Stimulated activated CD8-positive, alpha-beta memory T cell treated with anti-CD3 and anti-CD28 coated beads, Interleukin-2, amount 100 ng/mL, for 48 hours (primary cell): ENCODE results near the gene RBP5.

ENCODE experiments used
- DNase-seq, 2 donors: peaks; one replicate each; pipeline ENCODE4 v3.0.0-alpha.2; 2020; ENCODE audit warnings: low read depth in 2 of 2

RBP5 gene

GRCh38 chr12:7128681-7129286, at the start of gene RBP5:
Gene RBP5, minus strand, starts transcription at chr12:7128889. Its CDS starts 114 bp downstream, at chr12:7128775.
- no peak for DNase-seq

- DNase-seq, result no peak
Observed at GRCh38 chr12:7178481-7178880, 49.8 kb upstream of the RBP5 start.

GRCh38 chr12:7176595-7176994, 47.9 kb upstream of the RBP5 start:
- DNase-seq, result no peak

GRCh38 chr12:7175493-7175892, 46.8 kb upstream of the RBP5 start:
- DNase-seq, result no peak

GRCh38 chr12:7171854-7172253, 43.2 kb upstream of the RBP5 start:
- DNase-seq, result no peak

- no peak for DNase-seq
Observed at GRCh38 chr12:7169951-7170350, 41.3 kb upstream of the RBP5 start.

- DNase-seq, result peak in 1 of 2 donors; percentile 5
Observed at GRCh38 chr12:7162691-7163114, 34.0 kb upstream of the RBP5 start.

GRCh38 chr12:7161811-7162210, 33.1 kb upstream of the RBP5 start:
- no peak for DNase-seq

GRCh38 chr12:7161327-7161726, 32.6 kb upstream of the RBP5 start:
- DNase-seq, result no peak

- DNase-seq, result no peak
Observed at GRCh38 chr12:7160183-7160582, 31.5 kb upstream of the RBP5 start.

- DNase-seq, result no peak
Observed at GRCh38 chr12:7158781-7159609, 30.3 kb upstream of the RBP5 start.

- DNase-seq, result no peak
Observed at GRCh38 chr12:7157391-7157790, 28.7 kb upstream of the RBP5 start.

- no peak for DNase-seq
Observed at GRCh38 chr12:7156259-7157197, 27.8 kb upstream of the RBP5 start.

GRCh38 chr12:7155471-7156034, 26.9 kb upstream of the RBP5 start:
- DNase-seq, result no peak

GRCh38 chr12:7154901-7155470, 26.3 kb upstream of the RBP5 start:
- DNase-seq, result no peak

GRCh38 chr12:7154042-7154441, 25.4 kb upstream of the RBP5 start:
- DNase-seq, result no peak

GRCh38 chr12:7152818-7153217, 24.1 kb upstream of the RBP5 start:
- DNase-seq, result no peak

GRCh38 chr12:7151532-7151931, 22.8 kb upstream of the RBP5 start:
- no peak for DNase-seq

- no peak for DNase-seq
Observed at GRCh38 chr12:7150841-7151240, 22.2 kb upstream of the RBP5 start.

GRCh38 chr12:7150356-7150755, 21.7 kb upstream of the RBP5 start:
- DNase-seq, result no peak

GRCh38 chr12:7146906-7147305, 18.2 kb upstream of the RBP5 start:
- DNase-seq, result no peak

GRCh38 chr12:7146228-7146627, 17.5 kb upstream of the RBP5 start:
- no peak for DNase-seq
